Peyer's patch (tissue), 4 donors: Measurements from ENCODE around the gene ERC1. TPM values are rescaled to one million over a fixed set of nuclear protein-coding genes. Genes with fewer than 3 reads are reported as not detected.

ENCODE experiments used
- DNase-seq, 3 donors: peaks; one replicate each; pipeline ENCODE4 v3.0.0-alpha.2; 2017 to 2019
- H3K27ac ChIP-seq, 4 donors: fragments of 200-600 bp; sonication (generic); one replicate each; pipeline ENCODE4 v1.5.1; 2016 to 2019
- H3K27me3 ChIP-seq, 2 donors: fragments of 200-600 bp; sonication (generic); one replicate each; pipeline ENCODE4 v1.5.1; 2019
- H3K36me3 ChIP-seq, 3 donors: fragments of 200-600 bp; sonication (generic); one replicate each; pipeline ENCODE4 v1.5.1; 2016 to 2019
- H3K4me1 ChIP-seq, 4 donors: fragments of 200-600 bp; sonication (generic); one replicate each; pipeline ENCODE4 v1.5.1; 2016 to 2019
- H3K4me3 ChIP-seq, 4 donors: fragments of 200-600 bp; sonication (generic); 1 replicate in 3 of 4; 2 replicates in 1 of 4; pipeline ENCODE4 v1.5.1; 2016 to 2019; ENCODE audit warnings: mild to moderate bottlenecking in 1 of 4
- H3K9me3 ChIP-seq, 4 donors: fragments of 200-600 bp; sonication (generic); one replicate each; pipeline ENCODE4 v1.5.1; 2016 to 2019; ENCODE audit warnings: mild to moderate bottlenecking in 1 of 4
- CTCF ChIP-seq, 6 experiments: fragments of 450-650 bp in 4 of 6; fragments of 200-600 bp in 2 of 6; sonication (generic) in 1 of 6; IDR thresholded peaks; one replicate each; pipeline ENCODE4 v1.5.1; 2017 to 2019; ENCODE audit warnings: antibody characterized with exemption in 6 of 6, mild to moderate bottlenecking in 3 of 6, moderate library complexity in 1 of 6
- POLR2A ChIP-seq, 2 donors: fragments of 450-650 bp; IDR thresholded peaks; one replicate each; pipeline ENCODE4 v1.5.1; 2017; ENCODE audit warnings: antibody characterized with exemption in 2 of 2, mild to moderate bottlenecking in 2 of 2, moderate library complexity in 2 of 2
- total RNA-seq, 4 donors: library from RNA; depleted of rRNA; stranded (reverse); fragments of >200 nt; gene quantifications; one replicate each; pipeline ENCODE4 v1.1.0, GENCODE V29; 2016

ERC1 gene
- total RNA-seq, 4 donors from 2014 or later, result 26.5 to 184 (median 31.7) TPM

- H3K4me1 ChIP-seq, result no peaks in the 10 kb centered on the region
- DNase-seq, result no peak
- H3K27me3 ChIP-seq, result no peaks in the 10 kb centered on the region
- H3K4me3 ChIP-seq, result no peak overlapping the region
- H3K9me3 ChIP-seq, result no peaks in the 10 kb centered on the region
- H3K36me3 ChIP-seq, result no peaks in the 10 kb centered on the region
- TF ChIP-seq POLR2A (IDR thresholded peaks at IDR 0.05) (no peak), CTCF (IDR thresholded peaks at IDR 0.05) (no peak)
- H3K27ac ChIP-seq, result no peak overlapping the region
Measured at GRCh38 chr12:1001507-1001906, 10.5 kb downstream of the ERC1 start.

- H3K27ac ChIP-seq, result no peak overlapping the region
- no peaks in the 10 kb centered on the region for H3K4me1 ChIP-seq
- no peaks in the 10 kb centered on the region for H3K36me3 ChIP-seq
- H3K4me3 ChIP-seq, result no peak overlapping the region
- TF ChIP-seq CTCF (IDR thresholded peaks at IDR 0.05), result no peak
- TF ChIP-seq POLR2A (IDR thresholded peaks at IDR 0.05), result no peak
- DNase-seq, result no peak
- H3K9me3 ChIP-seq, result no peaks in the 10 kb centered on the region
- H3K27me3 ChIP-seq, result no peaks in the 10 kb centered on the region
Measured at GRCh38 chr12:1003600-1004271, 12.7 kb downstream of the ERC1 start.

- no peak for DNase-seq
- Histone ChIP-seq H3K4me3 (no peak overlapping the region), H3K36me3 (no peaks in the 10 kb centered on the region), H3K4me1 (no peaks in the 10 kb centered on the region), H3K27ac (no peak overlapping the region), H3K27me3 (no peaks in the 10 kb centered on the region), H3K9me3 (no peaks in the 10 kb centered on the region)
- TF ChIP-seq CTCF (IDR thresholded peaks at IDR 0.05) (no peak), POLR2A (IDR thresholded peaks at IDR 0.05) (no peak)
Measured at GRCh38 chr12:1006255-1006654, 15.2 kb downstream of the ERC1 start.

GRCh38 chr12:1007276-1007675 lies 16.3 kb downstream of the ERC1 start:
- Histone ChIP-seq H3K4me3 (no peak overlapping the region), H3K27ac (no peak overlapping the region), H3K27me3 (no peaks in the 10 kb centered on the region), H3K36me3 (no peaks in the 10 kb centered on the region), H3K9me3 (no peaks in the 10 kb centered on the region), H3K4me1 (no peaks in the 10 kb centered on the region)
- no peak for TF ChIP-seq CTCF (IDR thresholded peaks at IDR 0.05)
- no peak for TF ChIP-seq POLR2A (IDR thresholded peaks at IDR 0.05)
- no peak for DNase-seq

GRCh38 chr12:1007994-1008393 lies 17.0 kb downstream of the ERC1 start:
- Histone ChIP-seq H3K27me3 (no peaks in the 10 kb centered on the region), H3K27ac (no peak overlapping the region), H3K4me3 (no peak overlapping the region), H3K36me3 (no peaks in the 10 kb centered on the region), H3K4me1 (no peaks in the 10 kb centered on the region), H3K9me3 (no peaks in the 10 kb centered on the region)
- no peak for TF ChIP-seq POLR2A (IDR thresholded peaks at IDR 0.05)
- DNase-seq, result no peak

- Histone ChIP-seq H3K4me1 (no peaks in the 10 kb centered on the region), H3K36me3 (no peaks in the 10 kb centered on the region), H3K4me3 (no peak overlapping the region), H3K27me3 (no peaks in the 10 kb centered on the region), H3K27ac (no peak overlapping the region), H3K9me3 (no peaks in the 10 kb centered on the region)
- no peak for TF ChIP-seq POLR2A (IDR thresholded peaks at IDR 0.05)
- TF ChIP-seq CTCF (IDR thresholded peaks at IDR 0.05), result no peak
- no peak for DNase-seq
Measured at GRCh38 chr12:1011091-1011490, 20.1 kb downstream of the ERC1 start.
